H1 (cell line): ENCODE results near the gene KATNA1. TPM values are rescaled to one million over a fixed set of nuclear protein-coding genes. Genes with fewer than 3 reads are reported as not detected.
A peak's percentile ranks its signal among the peaks of the same experiment; 100 is the strongest.

Experiments
- CREB1 ChIP-seq: IDR thresholded peaks from 2 replicates; pipeline ENCODE4 v1.6.1; 2012; ENCODE audit warnings: inconsistent platforms
- POLR2AphosphoS5 ChIP-seq: IDR thresholded peaks from 2 replicates; pipeline ENCODE4 v1.6.1; 2011; ENCODE audit warnings: low read depth, low read length
- RAD21 ChIP-seq, 2 experiments: IDR thresholded peaks in 1 of 2; conservative IDR thresholded peaks in 1 of 2; 2 replicates each; pipeline ENCODE4 v1.6.1; 2011; ENCODE audit warnings: low read depth in 2 of 2, low read length in 2 of 2, improper control_type of control experiment in 1 of 2, inconsistent platforms in 1 of 2, mild to moderate bottlenecking in 1 of 2, moderate library complexity in 1 of 2
- RBBP5 ChIP-seq: IDR thresholded peaks from 2 replicates; pipeline ENCODE4 v1.7.1; 2012; ENCODE audit warnings: low read depth, mild to moderate bottlenecking, inconsistent platforms, low read length, moderate library complexity, borderline replicate concordance
- YY1 ChIP-seq: IDR thresholded peaks from 2 replicates; pipeline ENCODE4 v1.6.1; 2011; ENCODE audit warnings: low read depth, mild to moderate bottlenecking, low read length
- polyA plus RNA-seq, 7 experiments: library from polyadenylated mRNA; depleted of rRNA in 3 of 7; stranded (reverse) in 5 of 7; unstranded in 2 of 7; fragments of >200 nt in 5 of 7; fragments of 200-250 nt in 2 of 7; gene quantifications; 1 replicate in 5 of 7; 2 replicates in 1 of 7; 4 replicates in 1 of 7; pipeline versions ENCODE4 v1.2.1 to v1.2.3, GENCODE V29; 2011 to 2013; ENCODE audit warnings: missing spikeins in 2 of 7, mixed read lengths in 2 of 7
- total RNA-seq: library from RNA; stranded (reverse); fragmentation: NEBNext Ultra II Directional; extraction: Animal tissue kit (Norgen Biotek cat#: 25700); gene quantifications from 2 replicates; pipeline ENCODE4 v1.2.1, GENCODE V29; 2021

KATNA1 gene
- total and polyA plus RNA-seq, 2 of the 8 experiments (the other 6 are each of a cell fraction or from before 2014, with no cell fraction given), result 7.6 to 20.3 TPM

- TF ChIP-seq POLR2AphosphoS5, result peak; percentile 79
- peak in 1 of 2 experiments; percentile 10; a peak in 1 of 4 replicates for TF ChIP-seq RAD21 (IDR thresholded peaks at IDR 0.05 in 1 of 2, conservative IDR thresholded peaks at IDR 0.05 in 1 of 2; ENCODE audit: low read depth in 2 of 2, low read length in 2 of 2)
- TF ChIP-seq CREB1, result peak; percentile 75; the same call in 1 of the 2 replicates
- 0 out of 2 replicates have a peak, but pooled peaks have one; percentile 16 for TF ChIP-seq YY1
- TF ChIP-seq RBBP5, result peak; percentile 93
- TF ChIP-seq, all 59 proteins: peak for 22
These were observed at the start of gene KATNA1 (continued) for GRCh38 chr6:149648148-149649145.
